Astrocyte (in vitro differentiated cells and primary cell): ENCODE data around the gene BBS12. TPM values are rescaled to one million over a fixed set of nuclear protein-coding genes. Genes with fewer than 3 reads are reported as not detected.

Experiments used
- DNase-seq: peaks from one replicate; pipeline ENCODE4 v3.0.0-alpha.2; 2010; ENCODE audit warnings: low read depth
- FAIRE-seq: peaks from 2 replicates; lab custom pipeline; 2011; peaks lifted over from hg19 to GRCh38; lab: Jason Lieb, UNC
- H2AFZ ChIP-seq: 2 replicates; pipeline ENCODE4 v1.6.0; 2012; ENCODE audit warnings: low read depth, low read length, inconsistent platforms
- H3K27ac ChIP-seq: 2 replicates; pipeline ENCODE4 v1.5.1; 2011; ENCODE audit warnings: low read depth, low read length, inconsistent platforms
- H3K27me3 ChIP-seq: 2 replicates; pipeline ENCODE4 v1.6.0; 2011; ENCODE audit warnings: low read length, inconsistent platforms; ENCODE audit not compliant: insufficient read depth
- H3K36me3 ChIP-seq: 2 replicates; pipeline ENCODE4 v1.5.1; 2011; ENCODE audit warnings: low read length, inconsistent platforms; ENCODE audit not compliant: insufficient read depth
- H3K4me1 ChIP-seq: 2 replicates; pipeline ENCODE4 v1.5.1; 2011; ENCODE audit warnings: low read length, inconsistent platforms; ENCODE audit not compliant: insufficient read depth
- H3K4me2 ChIP-seq: 2 replicates; pipeline ENCODE4 v1.6.0; 2012; ENCODE audit warnings: low read length, inconsistent platforms
- H3K4me3 ChIP-seq: 2 replicates; pipeline ENCODE4 v1.5.1; 2011; ENCODE audit warnings: low read depth, mild to moderate bottlenecking, low read length, inconsistent platforms; ENCODE audit not compliant: insufficient read depth
- H3K79me2 ChIP-seq: 2 replicates; pipeline ENCODE4 v1.6.0; 2012; ENCODE audit warnings: mild to moderate bottlenecking, low read length, inconsistent platforms; ENCODE audit not compliant: insufficient read depth
- H3K9ac ChIP-seq: 2 replicates; pipeline ENCODE4 v1.6.0; 2012; ENCODE audit warnings: mild to moderate bottlenecking, low read length, inconsistent platforms
- H3K9me3 ChIP-seq: 2 replicates; pipeline ENCODE4 v1.5.1; 2012; ENCODE audit warnings: low read depth, mild to moderate bottlenecking, low read length, inconsistent platforms; ENCODE audit not compliant: insufficient read depth
- H4K20me1 ChIP-seq: 2 replicates; pipeline ENCODE4 v1.6.0; 2012; ENCODE audit warnings: low read length, inconsistent platforms; ENCODE audit not compliant: insufficient read depth
- H3K27ac Mint-ChIP-seq: one replicate; pipeline ENCODE4 v1.8.0; 2021; ENCODE audit warnings: mild to moderate bottlenecking, mixed read lengths; ENCODE audit not compliant: unreplicated experiment
- H3K27me3 Mint-ChIP-seq: one replicate; pipeline ENCODE4 v1.8.0; 2021; ENCODE audit warnings: low read depth, mixed read lengths; ENCODE audit not compliant: unreplicated experiment
- H3K36me3 Mint-ChIP-seq: one replicate; pipeline ENCODE4 v1.8.0; 2021; ENCODE audit warnings: low read depth, mixed read lengths; ENCODE audit not compliant: unreplicated experiment
- H3K4me1 Mint-ChIP-seq: one replicate; pipeline ENCODE4 v1.8.0; 2021; ENCODE audit warnings: low read depth, mixed read lengths; ENCODE audit not compliant: unreplicated experiment
- H3K4me3 Mint-ChIP-seq: one replicate; pipeline ENCODE4 v1.8.0; 2021; ENCODE audit warnings: mild to moderate bottlenecking, moderate library complexity, mixed read lengths; ENCODE audit not compliant: unreplicated experiment
- H3K9me3 Mint-ChIP-seq: one replicate; pipeline ENCODE4 v1.8.0; 2021; ENCODE audit warnings: mild to moderate bottlenecking, mixed read lengths; ENCODE audit not compliant: unreplicated experiment
- EZH2 ChIP-seq: IDR thresholded peaks from 2 replicates; pipeline ENCODE4 v1.6.1; 2012; ENCODE audit warnings: mild to moderate bottlenecking, low read length, inconsistent platforms; ENCODE audit not compliant: insufficient read depth
- total RNA-seq: library from RNA; stranded (reverse); gene quantifications from 2 replicates; pipeline ENCODE4 v1.2.1, GENCODE V29; 2021
- TF ChIP-seq, protein P1 (sequence below): IDR thresholded peaks from 2 replicates; pipeline ENCODE4 v1.5.1; 2011; ENCODE audit warnings: low read depth, mild to moderate bottlenecking, inconsistent platforms, low read length, moderate library complexity; ENCODE audit not compliant: insufficient read depth

BBS12 gene
- total RNA-seq, 1 donor from 2014 or later = 4.7 TPM

DNA sequence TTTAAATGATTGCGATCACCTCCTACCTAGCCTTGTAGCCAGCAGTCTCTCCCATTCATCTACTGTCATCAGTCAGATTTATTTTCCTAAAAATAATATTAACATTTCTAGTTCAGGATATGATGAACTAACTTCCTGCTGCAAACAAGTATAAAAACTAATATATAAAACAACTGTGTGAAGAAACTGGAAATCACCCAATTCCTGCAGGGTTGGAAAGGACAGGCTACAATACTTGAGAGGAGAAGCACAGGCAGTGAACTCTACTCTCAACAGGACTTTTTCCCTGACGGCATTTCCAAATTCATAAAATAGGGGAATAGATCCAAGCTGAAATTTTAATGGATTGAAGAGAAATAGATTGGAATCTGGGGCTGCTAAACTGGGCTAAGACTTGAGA is 14.2 kb upstream of the BBS12 start:
- H3K27me3 Mint-ChIP-seq = no peaks in the 10 kb centered on the region
- H3K4me2 ChIP-seq = no peak overlapping the region
- no peak for FAIRE-seq

DNA sequence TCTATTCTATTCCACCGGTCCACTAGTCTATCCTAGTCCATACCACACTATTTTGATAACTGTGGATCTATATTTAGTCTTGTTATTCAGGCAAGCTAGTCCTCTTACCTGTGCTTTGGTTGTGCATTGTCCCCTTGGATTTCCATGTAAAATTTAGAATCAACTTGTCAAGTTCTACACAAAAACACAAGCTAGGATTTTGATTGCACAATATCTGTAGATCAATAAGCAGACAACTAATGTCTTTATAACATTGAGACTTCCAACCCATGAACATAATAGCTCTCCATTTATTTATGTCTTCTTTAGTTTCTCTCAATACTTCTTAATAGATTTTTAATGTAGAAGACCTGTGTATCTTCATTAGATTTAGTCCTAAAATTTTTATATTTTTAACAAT is 10.2 kb upstream of the BBS12 start:
- FAIRE-seq (no peak), DNase-seq (no peak)
- Mint-ChIP-seq H3K9me3 (no peaks in the 10 kb centered on the region), H3K27ac (no peak overlapping the region), H3K27me3 (peaks cover 2% of the 10 kb centered on the region), H3K36me3 (no peaks in the 10 kb centered on the region), H3K4me1 (no peaks in the 10 kb centered on the region), H3K4me3 (no peak overlapping the region)
- no peaks in the 10 kb centered on the region for H3K27me3 ChIP-seq
- H3K9ac ChIP-seq = no peak overlapping the region
- H3K4me3 ChIP-seq = no peak overlapping the region
- TF ChIP-seq EZH2 = no peak
- TF ChIP-seq, protein P1, sequence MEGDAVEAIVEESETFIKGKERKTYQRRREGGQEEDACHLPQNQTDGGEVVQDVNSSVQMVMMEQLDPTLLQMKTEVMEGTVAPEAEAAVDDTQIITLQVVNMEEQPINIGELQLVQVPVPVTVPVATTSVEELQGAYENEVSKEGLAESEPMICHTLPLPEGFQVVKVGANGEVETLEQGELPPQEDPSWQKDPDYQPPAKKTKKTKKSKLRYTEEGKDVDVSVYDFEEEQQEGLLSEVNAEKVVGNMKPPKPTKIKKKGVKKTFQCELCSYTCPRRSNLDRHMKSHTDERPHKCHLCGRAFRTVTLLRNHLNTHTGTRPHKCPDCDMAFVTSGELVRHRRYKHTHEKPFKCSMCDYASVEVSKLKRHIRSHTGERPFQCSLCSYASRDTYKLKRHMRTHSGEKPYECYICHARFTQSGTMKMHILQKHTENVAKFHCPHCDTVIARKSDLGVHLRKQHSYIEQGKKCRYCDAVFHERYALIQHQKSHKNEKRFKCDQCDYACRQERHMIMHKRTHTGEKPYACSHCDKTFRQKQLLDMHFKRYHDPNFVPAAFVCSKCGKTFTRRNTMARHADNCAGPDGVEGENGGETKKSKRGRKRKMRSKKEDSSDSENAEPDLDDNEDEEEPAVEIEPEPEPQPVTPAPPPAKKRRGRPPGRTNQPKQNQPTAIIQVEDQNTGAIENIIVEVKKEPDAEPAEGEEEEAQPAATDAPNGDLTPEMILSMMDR = no peak
- no peaks in the 10 kb centered on the region for H4K20me1 ChIP-seq
- H3K27ac ChIP-seq = no peak overlapping the region
- no peaks in the 10 kb centered on the region for H3K36me3 ChIP-seq
- no peak overlapping the region for H3K4me2 ChIP-seq
- no peaks in the 10 kb centered on the region for H3K79me2 ChIP-seq
- H3K4me1 ChIP-seq = no peaks in the 10 kb centered on the region
- H2AFZ ChIP-seq = no peak overlapping the region
- no peaks in the 10 kb centered on the region for H3K9me3 ChIP-seq

More for the DNA sequence above, 14.2 kb upstream of the BBS12 start:
- no peak for DNase-seq
- no peak for TF ChIP-seq EZH2
- no peaks in the 10 kb centered on the region for H3K4me1 Mint-ChIP-seq
- H3K36me3 Mint-ChIP-seq = no peaks in the 10 kb centered on the region
- Histone ChIP-seq H3K9me3 (no peaks in the 10 kb centered on the region), H3K4me3 (no peak overlapping the region), H2AFZ (no peak overlapping the region), H3K4me1 (no peaks in the 10 kb centered on the region), H3K9ac (no peak overlapping the region), H3K36me3 (no peaks in the 10 kb centered on the region), H3K79me2 (no peaks in the 10 kb centered on the region), H3K27me3 (no peaks in the 10 kb centered on the region), H4K20me1 (no peaks in the 10 kb centered on the region), H3K27ac (no peak overlapping the region)
- H3K9me3 Mint-ChIP-seq = no peaks in the 10 kb centered on the region
- no peak overlapping the region for H3K4me3 Mint-ChIP-seq
- H3K27ac Mint-ChIP-seq = no peak overlapping the region

DNA sequence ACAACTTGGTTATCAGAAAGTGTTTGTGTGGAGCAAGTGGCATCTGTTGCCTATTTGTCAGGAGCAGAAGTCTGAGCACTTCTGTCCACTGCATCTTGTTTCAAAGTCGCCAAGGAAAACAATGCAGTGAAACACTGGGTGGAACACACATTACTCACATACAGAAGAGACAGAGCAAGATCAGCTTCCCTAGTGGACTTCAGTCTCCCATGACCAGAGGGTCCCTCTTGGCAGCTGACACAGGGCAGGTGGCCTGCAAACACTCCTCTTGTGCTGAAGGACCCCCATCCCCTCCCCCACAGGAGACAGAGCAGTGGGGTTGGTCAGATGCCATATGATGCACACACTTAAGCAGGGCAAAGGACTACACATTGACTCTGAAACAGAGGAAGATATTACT is 3.6 kb upstream of the BBS12 start:
- no peak overlapping the region for H3K4me3 Mint-ChIP-seq
- no peak overlapping the region for H2AFZ ChIP-seq
- peaks cover 5% of the 10 kb centered on the region for H3K4me1 Mint-ChIP-seq
- no peaks in the 10 kb centered on the region for H3K9me3 Mint-ChIP-seq
- no peaks in the 10 kb centered on the region for H3K27me3 ChIP-seq
- H3K4me2 ChIP-seq = no peak overlapping the region
- no peak for TF ChIP-seq EZH2
- TF ChIP-seq, protein P1 = no peak
- FAIRE-seq (no peak), DNase-seq (no peak)
- H3K9me3 ChIP-seq = no peaks in the 10 kb centered on the region
- H3K27ac Mint-ChIP-seq = no peak overlapping the region
- no peak overlapping the region for H3K27ac ChIP-seq
- peaks cover 1% of the 10 kb centered on the region for H3K27me3 Mint-ChIP-seq
- no peaks in the 10 kb centered on the region for H3K79me2 ChIP-seq
- H3K36me3 ChIP-seq = no peaks in the 10 kb centered on the region
- H3K9ac ChIP-seq = no peak overlapping the region
- no peak overlapping the region for H3K4me3 ChIP-seq
- no peaks in the 10 kb centered on the region for H4K20me1 ChIP-seq
- no peaks in the 10 kb centered on the region for H3K36me3 Mint-ChIP-seq
- peaks cover 6% of the 10 kb centered on the region for H3K4me1 ChIP-seq
